ENCODE data around the gene DNAJB14. TPM values are rescaled to one million over a fixed set of nuclear protein-coding genes. Genes with fewer than 3 reads are reported as not detected.
A peak's percentile ranks its signal among the peaks of the same experiment; 100 is the strongest.

The DNAJB14 gene
- polyA plus RNA-seq, 1 experiment = 21.3 TPM

DNA sequence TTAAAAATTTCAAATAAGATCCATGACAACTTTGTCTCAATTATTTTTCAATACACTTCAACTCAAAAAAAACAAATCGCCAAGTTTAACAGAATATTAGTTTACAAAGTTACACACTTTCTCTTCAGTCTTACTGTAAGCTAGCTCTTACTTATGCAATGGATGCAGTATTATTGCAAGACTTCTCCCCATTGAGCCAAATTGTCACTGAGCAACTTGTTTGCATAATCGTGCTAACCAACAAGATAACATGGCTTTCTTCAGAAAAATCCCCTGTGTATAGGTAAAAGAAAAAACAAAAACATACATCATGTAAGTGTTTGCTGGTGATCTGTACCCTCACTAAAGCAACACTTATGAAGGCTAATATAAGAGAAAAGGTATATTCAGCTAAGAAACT is 18.9 kb downstream of the DNAJB14 start:
- DNase-seq (ENCODE audit: low read depth, low spot score) = no peak
- Histone ChIP-seq H3K27ac (ENCODE audit: low read depth, low read length) (no peak overlapping the region), H3K9me3 (ENCODE audit: control insufficient read depth, insufficient read depth, low read length) (no peaks in the 10 kb centered on the region), H3K4me3 (ENCODE audit: low read depth, low read length) (no peak overlapping the region), H3K27me3 (ENCODE audit: control insufficient read depth, insufficient read depth, low read length) (no peaks in the 10 kb centered on the region)
- CTCF ChIA-PET = interaction anchor here (1.2 to 3.9 kb wide), 2 partner anchors 14 to 21 kb away, joined by 3 to 13 read pairs; no protein-coding TSS in a partner anchor
- TF ChIP-seq, protein P1, sequence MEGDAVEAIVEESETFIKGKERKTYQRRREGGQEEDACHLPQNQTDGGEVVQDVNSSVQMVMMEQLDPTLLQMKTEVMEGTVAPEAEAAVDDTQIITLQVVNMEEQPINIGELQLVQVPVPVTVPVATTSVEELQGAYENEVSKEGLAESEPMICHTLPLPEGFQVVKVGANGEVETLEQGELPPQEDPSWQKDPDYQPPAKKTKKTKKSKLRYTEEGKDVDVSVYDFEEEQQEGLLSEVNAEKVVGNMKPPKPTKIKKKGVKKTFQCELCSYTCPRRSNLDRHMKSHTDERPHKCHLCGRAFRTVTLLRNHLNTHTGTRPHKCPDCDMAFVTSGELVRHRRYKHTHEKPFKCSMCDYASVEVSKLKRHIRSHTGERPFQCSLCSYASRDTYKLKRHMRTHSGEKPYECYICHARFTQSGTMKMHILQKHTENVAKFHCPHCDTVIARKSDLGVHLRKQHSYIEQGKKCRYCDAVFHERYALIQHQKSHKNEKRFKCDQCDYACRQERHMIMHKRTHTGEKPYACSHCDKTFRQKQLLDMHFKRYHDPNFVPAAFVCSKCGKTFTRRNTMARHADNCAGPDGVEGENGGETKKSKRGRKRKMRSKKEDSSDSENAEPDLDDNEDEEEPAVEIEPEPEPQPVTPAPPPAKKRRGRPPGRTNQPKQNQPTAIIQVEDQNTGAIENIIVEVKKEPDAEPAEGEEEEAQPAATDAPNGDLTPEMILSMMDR (IDR thresholded peaks at IDR 0.05; ENCODE audit: low read depth, low read length) = no peak
- POLR2A ChIA-PET = no interaction called here

DNA sequence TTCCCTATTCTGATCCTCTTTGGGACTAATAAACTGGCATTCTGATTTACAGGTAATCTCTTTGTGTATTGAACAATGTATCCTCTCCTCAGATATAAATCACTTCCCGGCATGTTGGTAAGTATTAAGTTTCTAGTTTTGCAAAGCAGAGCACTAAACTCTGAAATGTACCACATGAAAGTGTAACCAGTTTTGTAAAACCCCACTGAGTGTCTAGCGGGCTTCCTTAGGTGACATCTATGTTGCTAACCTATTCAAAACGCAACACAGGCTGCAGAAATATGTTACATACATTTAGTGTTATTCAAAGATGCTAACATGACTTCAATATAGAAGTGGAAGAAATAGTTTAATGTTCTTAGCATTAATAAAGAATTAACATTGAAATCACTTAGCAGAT is 25.2 kb downstream of the DNAJB14 start:
- DNase-seq (ENCODE audit: low read depth, low spot score) = no peak
- TF ChIP-seq, protein P1 (IDR thresholded peaks at IDR 0.05; ENCODE audit: low read depth, low read length) = no peak
- no peaks in the 10 kb centered on the region for H3K27me3 ChIP-seq (ENCODE audit: control insufficient read depth, insufficient read depth, low read length)
- H3K9me3 ChIP-seq (ENCODE audit: control insufficient read depth, insufficient read depth, low read length) = peaks cover 2% of the 10 kb centered on the region; the same call in 1 of the 2 replicates
- H3K27ac ChIP-seq (ENCODE audit: low read depth, low read length) = no peak overlapping the region
- ChIA-PET POLR2A (no interaction called here), CTCF (interaction anchor here (2.9 kb wide), 1 partner anchor 27 kb away, joined by 11 read pairs; no protein-coding TSS in a partner anchor)
- no peak overlapping the region for H3K4me3 ChIP-seq (ENCODE audit: low read depth, low read length)

DNA sequence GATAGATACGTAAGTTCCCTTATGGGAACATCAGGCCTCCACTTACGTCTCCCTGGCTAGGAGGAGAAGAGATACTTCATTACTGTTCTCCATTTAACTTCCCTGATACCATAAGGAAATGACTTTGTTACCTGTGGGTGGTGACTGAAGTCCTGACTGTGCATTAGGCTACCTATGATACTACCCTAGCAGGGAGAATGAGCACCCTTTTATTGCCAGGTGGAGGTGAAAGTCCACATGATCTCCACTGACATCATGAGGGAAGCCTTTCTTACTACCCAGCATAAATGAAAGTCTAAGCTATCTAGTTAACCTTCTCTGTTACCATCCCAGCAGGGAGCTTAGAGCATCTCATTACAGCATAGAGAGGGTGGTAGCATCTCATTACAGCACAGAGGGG is 27.8 kb downstream of the DNAJB14 start:
- ChIA-PET POLR2A (no interaction called here), CTCF (interaction anchor here (1.2 to 1.3 kb wide), 2 partner anchors 11 to 30 kb away, joined by 3 to 4 read pairs; no protein-coding TSS in a partner anchor)
- DNase-seq (ENCODE audit: low read depth, low spot score) = no peak
- Histone ChIP-seq H3K27ac (ENCODE audit: low read depth, low read length) (peak overlapping the region; percentile 13), H3K27me3 (ENCODE audit: control insufficient read depth, insufficient read depth, low read length) (no peaks in the 10 kb centered on the region), H3K9me3 (ENCODE audit: control insufficient read depth, insufficient read depth, low read length) (peaks cover 2% of the 10 kb centered on the region), H3K4me3 (ENCODE audit: low read depth, low read length) (no peak overlapping the region)
- TF ChIP-seq, protein P1 (IDR thresholded peaks at IDR 0.05; ENCODE audit: low read depth, low read length) = no peak

DNA sequence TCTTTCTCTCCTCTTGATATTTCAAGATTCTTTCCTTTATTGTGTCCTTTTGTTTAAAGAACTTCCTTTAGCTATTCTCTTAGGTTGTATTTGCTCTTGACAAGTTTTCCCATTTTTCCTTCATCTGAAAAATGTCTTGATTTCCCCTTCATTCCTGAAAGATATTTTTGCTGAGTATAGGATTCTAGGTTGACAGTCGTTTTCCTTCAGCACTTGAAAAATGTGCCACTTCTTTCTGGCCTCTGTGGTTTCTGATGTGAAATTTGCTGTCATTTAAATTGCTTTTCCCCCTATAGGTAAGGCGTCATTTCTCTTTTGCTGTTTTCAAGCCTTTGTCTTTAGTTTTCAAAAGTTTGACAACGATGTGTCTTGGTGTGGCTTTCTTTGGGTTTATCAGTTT is 28.8 kb downstream of the DNAJB14 start:
- ChIA-PET CTCF (interaction anchor here (1.3 kb wide), 1 partner anchor 31 kb away, joined by 3 read pairs; no protein-coding TSS in a partner anchor), POLR2A (no interaction called here)
- no peak overlapping the region for H3K4me3 ChIP-seq (ENCODE audit: low read depth, low read length)

DNA sequence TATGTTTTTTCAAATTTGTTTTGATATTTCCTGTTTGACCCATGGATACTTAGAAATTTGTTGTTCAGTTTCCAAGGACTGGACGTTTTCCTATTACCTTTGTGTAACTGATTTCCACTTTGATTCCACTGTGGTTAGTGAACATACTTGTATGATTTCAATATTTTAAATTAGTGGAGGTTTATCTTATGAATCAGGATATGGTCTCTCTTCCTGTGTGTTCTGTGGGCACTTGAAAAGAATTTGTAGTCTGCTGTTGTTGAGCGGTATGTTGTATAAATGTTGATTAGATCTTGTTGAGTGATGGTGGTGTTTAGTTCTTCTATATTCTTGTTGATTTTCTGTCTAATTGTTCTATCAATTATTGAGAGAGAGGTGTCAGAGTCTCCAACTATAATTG is 31.0 kb downstream of the DNAJB14 start:
- CTCF ChIA-PET = no interaction called here

More for the DNA sequence above, 28.8 kb downstream of the DNAJB14 start:
- TF ChIP-seq, protein P1 (IDR thresholded peaks at IDR 0.05; ENCODE audit: low read depth, low read length) = no peak
- Histone ChIP-seq H3K27ac (ENCODE audit: low read depth, low read length) (no peak overlapping the region), H3K9me3 (ENCODE audit: control insufficient read depth, insufficient read depth, low read length) (peaks cover 2% of the 10 kb centered on the region), H3K27me3 (ENCODE audit: control insufficient read depth, insufficient read depth, low read length) (no peaks in the 10 kb centered on the region)
- DNase-seq (ENCODE audit: low read depth, low spot score) = no peak

More for the DNA sequence above, 31.0 kb downstream of the DNAJB14 start:
- POLR2A ChIA-PET = no interaction called here
- peaks cover 2% of the 10 kb centered on the region for H3K9me3 ChIP-seq (ENCODE audit: control insufficient read depth, insufficient read depth, low read length)
- H3K27me3 ChIP-seq (ENCODE audit: control insufficient read depth, insufficient read depth, low read length) = no peaks in the 10 kb centered on the region
- no peak for DNase-seq (ENCODE audit: low read depth, low spot score)
- no peak overlapping the region for H3K27ac ChIP-seq (ENCODE audit: low read depth, low read length)
- H3K4me3 ChIP-seq (ENCODE audit: low read depth, low read length) = no peak overlapping the region
- TF ChIP-seq, protein P1 (IDR thresholded peaks at IDR 0.05; ENCODE audit: low read depth, low read length) = no peak
